Hematopoietic multipotent progenitor cell treated with erythropoietin and hydrocortisone succinate and interleukin-3 and kit ligand, for 8 days (in vitro differentiated cells): ENCODE measurements around the gene MARCHF10.

Source experiments
- DNase-seq: peaks from one replicate; pipeline ENCODE4 v3.0.0-alpha.2; 2015

MARCHF10 gene

GRCh38 chr17:62749926-62750325 lies 58.2 kb downstream of the MARCHF10 start:
- no peak for DNase-seq

- DNase-seq, result no peak
Observed at GRCh38 chr17:62746941-62747340, 61.2 kb downstream of the MARCHF10 start.

- DNase-seq, result no peak
Observed at GRCh38 chr17:62745806-62746205, 62.3 kb downstream of the MARCHF10 start.

- no peak for DNase-seq
Observed at GRCh38 chr17:62744259-62744658, 63.9 kb downstream of the MARCHF10 start.

DNA sequence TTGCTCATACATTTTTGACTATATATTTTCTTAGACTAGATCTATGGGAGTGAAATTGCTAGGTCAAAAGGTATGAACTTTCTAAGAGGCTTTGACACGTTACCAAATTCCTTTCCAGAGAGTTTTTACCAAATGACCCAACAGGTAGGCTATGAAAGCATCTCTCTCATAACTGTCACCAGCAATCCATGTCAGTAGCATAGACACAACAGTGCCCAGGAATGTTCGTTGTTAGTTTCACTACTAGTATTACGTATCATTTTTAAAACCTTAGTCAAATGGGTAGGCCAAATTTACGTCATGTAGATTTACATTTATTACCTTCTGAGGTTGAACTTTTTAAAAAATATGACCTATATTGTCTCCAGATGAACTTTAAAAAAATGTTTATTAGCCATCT lies 66.8 kb downstream of the MARCHF10 start:
- no peak for DNase-seq

DNA sequence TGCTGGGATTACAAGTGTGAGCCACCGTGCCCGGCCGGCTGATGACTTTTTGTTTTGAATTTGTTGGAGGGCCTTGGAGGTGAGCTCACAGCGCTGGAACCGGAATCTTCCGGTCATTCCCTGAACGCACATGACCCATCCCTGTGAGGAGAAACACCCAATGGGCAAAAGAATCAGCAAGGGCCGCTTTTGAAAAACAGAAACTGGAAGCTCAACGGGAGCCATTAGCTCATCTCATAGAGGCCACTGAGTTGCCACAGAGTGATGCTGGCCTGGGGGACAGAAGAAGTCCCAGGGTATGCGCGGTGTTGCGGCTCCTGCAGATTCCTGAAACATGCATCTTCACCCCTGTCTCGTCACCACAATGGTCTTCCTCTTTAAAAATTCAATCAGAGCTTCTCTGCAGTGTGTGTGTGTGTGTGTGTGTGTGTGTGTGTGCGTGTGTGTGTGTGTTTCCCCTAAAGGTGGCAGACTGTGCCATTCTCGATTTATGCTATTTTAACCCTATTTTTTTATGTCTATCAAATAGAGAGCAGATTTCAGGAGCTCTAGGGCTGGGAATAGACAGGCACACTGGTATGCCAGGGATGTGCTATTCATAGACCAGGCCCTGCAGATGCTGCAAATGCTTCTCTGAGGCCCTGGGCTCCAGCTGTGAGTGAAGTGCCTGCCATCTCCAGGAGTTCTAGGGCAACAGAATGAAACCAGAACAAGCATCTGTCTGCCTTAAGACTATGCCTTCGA lies 68.3 kb downstream of the MARCHF10 start:
- no peak for DNase-seq

- DNase-seq, result no peak
Observed at GRCh38 chr17:62738281-62738680, 69.8 kb downstream of the MARCHF10 start.

GRCh38 chr17:62737513-62737912 lies 70.6 kb downstream of the MARCHF10 start:
- DNase-seq, result no peak

GRCh38 chr17:62735044-62735651 lies 73.0 kb downstream of the MARCHF10 start:
- DNase-seq, result no peak

DNA sequence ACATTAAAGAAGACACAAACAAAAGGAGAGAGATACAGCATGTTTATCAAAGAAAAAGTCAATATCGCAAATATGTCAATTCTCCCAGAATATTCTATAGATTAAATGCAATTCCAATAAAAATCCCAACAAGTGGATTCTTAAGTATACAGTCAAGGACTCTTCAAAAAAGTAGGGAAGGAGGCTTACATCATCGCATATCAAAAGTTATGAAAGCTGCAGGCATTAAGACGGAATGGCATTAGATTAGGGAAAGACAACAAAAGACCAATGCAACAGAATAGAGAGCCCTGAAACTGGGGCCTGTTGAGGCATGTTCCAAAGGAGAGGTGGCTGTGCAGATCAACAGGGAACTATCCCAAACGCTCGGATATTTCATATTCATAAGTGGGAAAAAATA lies 76.0 kb downstream of the MARCHF10 start:
- no peak for DNase-seq

DNA sequence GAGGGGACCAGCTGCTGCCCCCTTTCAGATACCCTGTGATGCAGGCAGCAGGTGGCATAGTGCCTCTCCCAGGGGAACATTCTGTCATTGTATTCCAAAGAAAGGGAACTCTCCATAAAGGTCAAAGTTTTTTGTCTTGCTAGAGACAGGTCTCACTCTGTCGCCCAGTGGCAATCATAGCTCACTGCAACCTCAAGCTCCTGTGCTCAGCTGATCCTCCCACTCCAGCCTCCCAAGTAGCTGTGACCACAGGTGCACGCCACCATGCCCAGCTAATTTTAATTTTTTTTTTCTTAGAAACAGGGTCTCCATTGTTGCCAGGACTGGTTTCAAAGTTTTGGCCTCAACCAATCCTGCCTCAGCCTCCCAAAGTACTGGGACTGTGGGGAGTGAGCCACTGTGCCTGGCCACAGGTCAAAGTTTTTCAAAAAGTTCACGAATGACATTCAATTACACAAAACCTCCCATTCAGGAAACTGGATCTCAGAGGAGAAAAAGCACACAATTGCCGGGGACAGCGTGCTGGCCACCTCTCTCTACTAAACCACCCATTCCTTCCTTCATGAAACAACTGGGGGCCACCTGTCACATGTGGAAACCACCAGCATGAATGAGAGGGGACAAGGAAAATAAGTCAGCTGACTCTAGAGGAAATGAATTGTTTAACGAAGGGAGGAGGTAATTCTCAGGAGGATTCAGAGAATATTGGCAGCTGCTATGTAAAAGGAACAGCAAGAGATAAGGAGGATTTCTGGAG lies 80.0 kb downstream of the MARCHF10 start:
- DNase-seq, result peak; percentile 10

DNA sequence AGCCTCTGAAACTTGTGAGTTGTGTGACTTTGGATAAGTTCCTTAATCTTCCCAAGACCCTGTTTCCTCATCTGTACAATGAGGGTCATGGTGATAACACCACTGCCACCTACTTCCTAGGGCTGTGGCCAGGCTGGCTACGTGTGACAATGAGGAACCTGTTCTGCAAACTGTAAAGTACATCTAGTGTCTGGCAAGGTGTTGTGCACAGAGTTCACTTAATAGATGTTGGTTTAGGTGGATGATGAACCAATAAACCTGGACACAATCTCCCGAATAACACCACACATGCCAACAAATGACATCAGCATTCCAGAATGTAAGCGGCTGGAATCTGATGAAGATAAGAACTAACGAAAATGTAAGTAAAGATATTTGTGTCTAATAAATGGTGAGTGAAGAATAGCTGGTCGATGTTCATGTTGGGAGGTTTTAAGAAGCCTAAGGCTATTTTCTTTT lies 82.3 kb downstream of the MARCHF10 start:
- DNase-seq, result peak; percentile 6

DNA sequence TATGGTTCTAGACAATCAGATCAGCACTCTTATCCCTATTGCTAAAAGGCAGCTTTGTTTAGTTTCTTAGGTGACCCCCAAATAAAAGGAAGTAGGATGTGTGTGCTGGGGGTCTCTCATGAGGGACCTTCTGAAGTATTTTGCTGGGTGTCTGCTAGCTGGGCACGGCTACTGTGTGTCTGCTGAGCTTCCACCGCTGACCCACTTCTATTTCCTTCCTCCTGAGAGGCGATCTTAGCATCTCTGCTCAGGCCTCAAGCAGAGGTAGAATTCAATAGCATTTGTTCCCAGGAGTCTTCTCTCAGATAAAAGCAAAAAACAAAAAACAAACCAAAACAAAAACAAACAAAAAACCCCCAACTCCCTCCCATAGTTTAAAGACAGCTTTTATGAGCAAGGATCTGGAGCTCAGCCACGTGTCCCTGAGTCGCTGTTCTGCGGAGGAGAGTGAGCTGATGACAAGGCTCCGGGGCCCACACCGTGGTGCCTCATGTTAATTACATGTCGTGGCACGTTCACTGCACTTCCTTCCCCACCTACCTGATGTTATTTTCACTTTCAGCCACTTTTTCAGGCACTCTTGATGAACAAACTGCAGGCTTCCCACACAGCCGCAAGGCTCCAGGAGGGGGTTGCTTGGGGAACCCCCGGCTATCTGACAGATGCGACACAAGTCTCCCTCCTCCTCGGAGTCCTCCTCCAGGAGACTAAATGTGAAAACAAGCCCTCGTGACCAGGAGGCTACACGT lies 83.5 kb downstream of the MARCHF10 start:
- peak; percentile 29 for DNase-seq

DNA sequence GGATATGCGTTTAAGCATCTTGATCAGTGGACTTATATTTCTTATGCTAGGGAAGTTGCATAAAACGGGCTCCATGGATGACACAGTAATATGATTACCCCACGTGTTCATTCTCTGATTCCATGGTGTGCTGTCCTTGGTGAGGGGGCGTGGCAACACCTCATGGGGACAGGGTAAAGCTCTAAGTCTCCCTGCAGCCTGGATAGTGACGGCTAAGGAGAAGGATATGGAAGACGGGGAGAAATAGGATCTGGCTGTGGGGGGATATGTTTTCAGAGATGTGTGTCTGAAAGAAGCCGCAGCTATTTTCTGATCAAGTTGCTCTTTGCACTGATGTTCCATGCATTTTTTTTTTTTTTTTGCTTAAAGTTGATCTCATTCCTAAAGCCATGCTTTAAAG lies 84.3 kb downstream of the MARCHF10 start:
- DNase-seq, result no peak

DNA sequence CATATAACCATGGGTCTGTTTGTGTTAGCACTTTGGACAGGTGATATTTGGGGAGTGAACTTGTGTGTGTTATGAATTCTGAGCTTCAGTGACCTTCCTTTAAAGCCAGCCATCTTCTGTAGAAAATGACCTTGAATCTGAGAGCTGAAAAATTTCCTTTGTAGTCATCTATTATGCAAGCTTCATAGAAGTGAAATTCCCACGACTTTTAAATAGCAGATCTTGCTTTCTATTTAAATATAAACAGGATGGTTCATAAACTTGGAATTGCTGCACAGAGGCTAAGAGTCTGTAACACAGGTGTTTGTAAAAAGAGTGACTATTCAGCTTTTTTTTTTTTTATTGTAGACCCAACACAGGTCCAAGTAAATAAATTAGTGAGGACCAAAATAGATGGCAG lies 85.5 kb downstream of the MARCHF10 start:
- no peak for DNase-seq

GRCh38 chr17:62720126-62720850 lies 87.8 kb downstream of the MARCHF10 start:
- DNase-seq, result peak; percentile 41

GRCh38 chr17:62719586-62719985 lies 88.5 kb downstream of the MARCHF10 start:
- DNase-seq, result no peak

GRCh38 chr17:62718429-62718828 lies 89.7 kb downstream of the MARCHF10 start:
- DNase-seq, result no peak

- DNase-seq, result no peak
Observed at GRCh38 chr17:62717889-62718288, 90.2 kb downstream of the MARCHF10 start.

GRCh38 chr17:62717589-62717855 lies 90.6 kb downstream of the MARCHF10 start:
- DNase-seq, result no peak

- no peak for DNase-seq
Observed at GRCh38 chr17:62716834-62717588, 91.1 kb downstream of the MARCHF10 start.

GRCh38 chr17:62715882-62716390 lies 92.2 kb downstream of the MARCHF10 start:
- DNase-seq, result no peak
